H1 (cell line): ENCODE measurements around the gene MAPRE2. TPM values are rescaled to one million over a fixed set of nuclear protein-coding genes. Genes with fewer than 3 reads are reported as not detected.

Experiments used
- CTCF ChIA-PET: fragments of 300-600 bp; sonication (Branson Sonifier 250); formaldehyde crosslinking; loops from one replicate; lab custom pipeline; 2021; ENCODE audit not compliant: partially characterized antibody; lab: Charles Lee
- POLR2A ChIA-PET: fragments of 300-600 bp; sonication (Branson Sonifier 250); formaldehyde crosslinking; loops from one replicate; lab custom pipeline; 2021; ENCODE audit warnings: inconsistent platforms; ENCODE audit not compliant: partially characterized antibody; lab: Charles Lee
- DNase-seq, 2 experiments: peaks; one replicate each; pipeline versions ENCODE4 v3.0.0 to v3.0.0-alpha.2; 2010 to 2022; ENCODE audit warnings: low spot score in 2 of 2, low read depth in 1 of 2, mixed read lengths in 1 of 2
- FAIRE-seq: peaks from 2 replicates; lab custom pipeline; 2011; peaks lifted over from hg19 to GRCh38; lab: Jason Lieb, UNC
- H2AFZ ChIP-seq: 2 replicates; pipeline ENCODE4 v1.8.1; 2012; ENCODE audit warnings: low read length, inconsistent platforms
- H2AK5ac ChIP-seq: 2 replicates; pipeline ENCODE4 v1.6.1; 2013; ENCODE audit warnings: low read depth, low read length
- H2BK120ac ChIP-seq: replicated peaks from 2 replicates; pipeline ENCODE3; 2013; ENCODE audit warnings: low read depth, low read length, inconsistent platforms
- H2BK12ac ChIP-seq: 2 replicates; pipeline ENCODE4 v1.6.1; 2013; ENCODE audit warnings: low read depth, low read length
- H2BK15ac ChIP-seq: 2 replicates; pipeline ENCODE4 v1.6.1; 2013; ENCODE audit warnings: low read length
- H2BK20ac ChIP-seq: 2 replicates; pipeline ENCODE4 v1.6.1; 2013; ENCODE audit warnings: low read length
- H2BK5ac ChIP-seq: 2 replicates; pipeline ENCODE4 v1.6.1; 2013; ENCODE audit warnings: low read depth, low read length
- H3K14ac ChIP-seq: 2 replicates; pipeline ENCODE4 v1.6.1; 2013; ENCODE audit warnings: inconsistent platforms; ENCODE audit not compliant: insufficient read length
- H3K18ac ChIP-seq: 2 replicates; pipeline ENCODE4 v1.6.1; 2013; ENCODE audit warnings: low read length; ENCODE audit errors: extremely low read depth
- H3K23ac ChIP-seq: 2 replicates; pipeline ENCODE4 v1.6.1; 2013; ENCODE audit warnings: inconsistent platforms; ENCODE audit not compliant: insufficient read length
- H3K23me2 ChIP-seq: 2 replicates; pipeline ENCODE4 v1.6.1; 2013; ENCODE audit warnings: low read depth, low read length
- H3K27ac ChIP-seq: 2 replicates; pipeline ENCODE4 v1.6.1; 2011; ENCODE audit warnings: low read depth, low read length, inconsistent platforms
- H3K27me3 ChIP-seq, 4 experiments: replicated peaks in 1 of 4; 1 replicate in 1 of 4; 2 replicates in 3 of 4; pipeline versions ENCODE4 v1.6.1 to v1.8.1; 2011 to 2013; ENCODE audit warnings: low read length in 3 of 4, mild to moderate bottlenecking in 3 of 4, inconsistent platforms in 2 of 4, mixed read lengths in 2 of 4, moderate library complexity in 1 of 4; ENCODE audit not compliant: control insufficient read depth in 3 of 4, insufficient read depth in 3 of 4; ENCODE audit errors: extremely low read depth in 1 of 4
- H3K36me3 ChIP-seq, 4 experiments: 2 replicates each; pipeline versions ENCODE4 v1.6.1 to v1.8.1; 2011 to 2013; ENCODE audit warnings: mild to moderate bottlenecking in 4 of 4, low read length in 3 of 4, moderate library complexity in 2 of 4, control low read depth in 1 of 4, inconsistent platforms in 1 of 4; ENCODE audit not compliant: insufficient read depth in 4 of 4, control insufficient read depth in 2 of 4
- H3K4ac ChIP-seq: replicated peaks from 2 replicates; pipeline ENCODE3; 2013; ENCODE audit warnings: low read length, low read depth, mixed read lengths, inconsistent platforms; ENCODE audit not compliant: insufficient read length
- H3K4me1 ChIP-seq, 4 experiments: replicated peaks in 1 of 4; 1 replicate in 1 of 4; 2 replicates in 3 of 4; pipeline versions ENCODE4 v1.6.1 to v1.8.1; 2011 to 2013; ENCODE audit warnings: low read length in 3 of 4, inconsistent platforms in 2 of 4, mixed read lengths in 1 of 4; ENCODE audit not compliant: insufficient read depth in 4 of 4, control insufficient read depth in 3 of 4
- H3K4me2 ChIP-seq, 2 experiments: 2 replicates each; pipeline versions ENCODE4 v1.6.1 to v1.8.1; 2011 to 2013; ENCODE audit warnings: low read depth in 2 of 2, low read length in 2 of 2, control low read depth in 1 of 2, inconsistent platforms in 1 of 2, mild to moderate bottlenecking in 1 of 2; ENCODE audit not compliant: insufficient read depth in 1 of 2
- H3K4me3 ChIP-seq, 4 experiments: fragments of 200-600, 300-600 bp in 1 of 4; sonication (generic), shearing (Covaris generic), sonication (Bioruptor Twin) in 1 of 4; 2 replicates each; pipeline versions ENCODE4 v1.5.1 to v1.8.1; 2011 to 2016; ENCODE audit warnings: low read length in 4 of 4, low read depth in 3 of 4, control low read depth in 2 of 4, inconsistent platforms in 2 of 4, mild to moderate bottlenecking in 2 of 4, mixed read lengths in 1 of 4, moderate library complexity in 1 of 4; ENCODE audit not compliant: insufficient read depth in 2 of 4; ENCODE audit errors: extremely low read depth in 1 of 4
- H3K56ac ChIP-seq: replicated peaks from 2 replicates; pipeline ENCODE3; 2013; ENCODE audit warnings: low read depth, mild to moderate bottlenecking, mixed read lengths, low read length, inconsistent platforms; ENCODE audit not compliant: insufficient read length
- H3K79me1 ChIP-seq: 2 replicates; pipeline ENCODE4 v1.6.1; 2013; ENCODE audit warnings: low read depth, low read length, control low read depth
- H3K79me2 ChIP-seq, 2 experiments: 2 replicates each; pipeline versions ENCODE4 v1.6.1 to v1.8.1; 2012 to 2013; ENCODE audit warnings: low read length in 2 of 2, mild to moderate bottlenecking in 2 of 2, inconsistent platforms in 1 of 2; ENCODE audit not compliant: insufficient read depth in 2 of 2, control insufficient read depth in 1 of 2
- H3K9ac ChIP-seq, 4 experiments: replicated peaks in 1 of 4; 1 replicate in 1 of 4; 2 replicates in 3 of 4; pipeline versions ENCODE4 v1.6.1 to v1.8.1; 2011 to 2013; ENCODE audit warnings: low read depth in 3 of 4, low read length in 3 of 4, control low read depth in 2 of 4, mild to moderate bottlenecking in 2 of 4, moderate library complexity in 2 of 4, inconsistent platforms in 1 of 4; ENCODE audit errors: extremely low read depth in 1 of 4
- H3K9me3 ChIP-seq, 2 experiments: 2 replicates each; pipeline versions ENCODE4 v1.6.1 to v1.8.1; 2012 to 2013; ENCODE audit warnings: mild to moderate bottlenecking in 2 of 2, moderate library complexity in 2 of 2, control low read depth in 1 of 2, inconsistent platforms in 1 of 2, low read depth in 1 of 2, low read length in 1 of 2, mixed read lengths in 1 of 2; ENCODE audit not compliant: insufficient read depth in 2 of 2
- H4K20me1 ChIP-seq, 2 experiments: replicated peaks in 1 of 2; 2 replicates each; pipeline versions ENCODE3 to v1.8.1; 2011 to 2013; ENCODE audit warnings: inconsistent platforms in 2 of 2, low read length in 2 of 2, mild to moderate bottlenecking in 1 of 2; ENCODE audit not compliant: insufficient read depth in 2 of 2, control insufficient read depth in 1 of 2
- H4K5ac ChIP-seq: 2 replicates; pipeline ENCODE4 v1.6.1; 2013; ENCODE audit warnings: low read length, low read depth, mixed read lengths, inconsistent platforms; ENCODE audit not compliant: insufficient read length
- H4K8ac ChIP-seq: 2 replicates; pipeline ENCODE4 v1.8.0; 2013; ENCODE audit warnings: mild to moderate bottlenecking, moderate library complexity, low read length, inconsistent platforms; ENCODE audit not compliant: insufficient read depth; ENCODE audit errors: extremely low read depth
- H4K91ac ChIP-seq: replicated peaks from 2 replicates; pipeline ENCODE3; 2013; ENCODE audit warnings: low read length, mixed read lengths, inconsistent platforms; ENCODE audit not compliant: insufficient read length
- E2F6 ChIP-seq: IDR thresholded peaks from 2 replicates; pipeline ENCODE4 v1.6.1; 2012; ENCODE audit warnings: inconsistent platforms
- KDM1A ChIP-seq: fragments of 200-600, 300-600 bp; sonication (generic); IDR thresholded peaks from 2 replicates; pipeline ENCODE4 v1.7.1; 2016; ENCODE audit warnings: mild to moderate bottlenecking, low read length, borderline replicate concordance
- KDM5A ChIP-seq: fragments of 200-600 bp; IDR thresholded peaks from 2 replicates; pipeline ENCODE4 v1.7.1; 2012; ENCODE audit warnings: mild to moderate bottlenecking, low read length, inconsistent platforms, mixed read lengths
- NRF1 ChIP-seq: IDR thresholded peaks from 2 replicates; pipeline ENCODE4 v1.6.1; 2011; ENCODE audit warnings: mild to moderate bottlenecking, low read depth, low read length, improper control_type of control experiment
- SP2 ChIP-seq: IDR thresholded peaks from 2 replicates; pipeline ENCODE4 v1.6.1; 2012; ENCODE audit warnings: mild to moderate bottlenecking, low read length, inconsistent platforms
- WGBS, 2 experiments: shearing (Covaris generic) in 1 of 2; methylation state at CpG; one replicate each; pipeline versions ENCODE4 v1.1.6 to v1.1.7; 2013 to 2015; ENCODE audit warnings: low lambda C conversion rate in 2 of 2, mixed read lengths in 2 of 2, inconsistent platforms in 1 of 2, low coverage in 1 of 2, missing lambda C conversion rate in 1 of 2; ENCODE audit not compliant: insufficient replicate concordance in 2 of 2, insufficient coverage in 1 of 2, insufficient read length in 1 of 2; ENCODE audit errors: extremely low coverage in 1 of 2, missing lambda C conversion rate in 1 of 2; 5-methylcytosine and 5-hydroxymethylcytosine counted together
- polyA plus RNA-seq, 7 experiments: library from polyadenylated mRNA; depleted of rRNA in 3 of 7; stranded (reverse) in 5 of 7; unstranded in 2 of 7; fragments of >200 nt in 5 of 7; fragments of 200-250 nt in 2 of 7; gene quantifications; 1 replicate in 5 of 7; 2 replicates in 1 of 7; 4 replicates in 1 of 7; pipeline versions ENCODE4 v1.2.1 to v1.2.3, GENCODE V29; 2011 to 2013; ENCODE audit warnings: missing spikeins in 2 of 7, mixed read lengths in 2 of 7
- total RNA-seq: library from RNA; stranded (reverse); fragmentation: NEBNext Ultra II Directional; extraction: Animal tissue kit (Norgen Biotek cat#: 25700); gene quantifications from 2 replicates; pipeline ENCODE4 v1.2.1, GENCODE V29; 2021
- TF ChIP-seq, protein P1 (sequence below): IDR thresholded peaks from 2 replicates; pipeline ENCODE4 v1.6.1; 2011; ENCODE audit warnings: low read length, improper control_type of control experiment

Gene MAPRE2
- total and polyA plus RNA-seq, 2 of the 8 experiments (the other 6 are each of a cell fraction or from before 2014, with no cell fraction given), result 32.6 to 33.1 TPM

- H2BK20ac ChIP-seq, result no peak overlapping the region
- no peak overlapping the region for H2BK12ac ChIP-seq
- H3K4me3 ChIP-seq, result no peak overlapping the region
- no peak overlapping the region for H3K18ac ChIP-seq
- H3K4me2 ChIP-seq, result no peak overlapping the region
- H3K36me3 ChIP-seq, result no peaks in the 10 kb centered on the region
- no peak overlapping the region for H4K5ac ChIP-seq
- no peak overlapping the region for H4K91ac ChIP-seq
- H3K4me1 ChIP-seq, result peaks cover 0 to 6% (median 6%) of the 10 kb centered on the region in 4 experiments; a peak in 4 of 7 replicates
- H3K23me2 ChIP-seq, result no peaks in the 10 kb centered on the region; the same call in 1 of the 2 replicates
- no peak overlapping the region for H3K14ac ChIP-seq
- peaks cover 0 to 24% of the 10 kb centered on the region in 2 experiments; a peak in 2 of 4 replicates for H3K79me2 ChIP-seq
- no peaks in the 10 kb centered on the region for H3K27me3 ChIP-seq
- DNase-seq (no peak), FAIRE-seq (no peak)
- no peak overlapping the region for H4K8ac ChIP-seq
- no peak overlapping the region for H3K27ac ChIP-seq
- 73% methylated on average over 7 of the region's 7 CpGs; no CpG with 5 or more reads in 1 of the 2 experiments for WGBS, 2 experiments
- H3K9ac ChIP-seq, result no peak overlapping the region
- H2AK5ac ChIP-seq, result no peak overlapping the region
- no peaks in the 10 kb centered on the region for H4K20me1 ChIP-seq
- H3K9me3 ChIP-seq, result no peaks in the 10 kb centered on the region
- CTCF ChIA-PET, result interaction anchor here (1.6 kb wide), 1 partner anchor 63 kb away, joined by 4 read pairs; no protein-coding TSS in a partner anchor
- H3K23ac ChIP-seq, result no peak overlapping the region
- no peak overlapping the region for H2AFZ ChIP-seq
- H3K56ac ChIP-seq, result no peak overlapping the region
- no peak overlapping the region for H3K4ac ChIP-seq
- H2BK5ac ChIP-seq, result no peak overlapping the region
- H2BK120ac ChIP-seq, result no peak overlapping the region
- no peaks in the 10 kb centered on the region; the same call in 1 of the 2 replicates for H3K79me1 ChIP-seq
- POLR2A ChIA-PET, result interaction anchor here (1.1 kb wide), 1 partner anchor 15 kb away, joined by 3 read pairs; no protein-coding TSS in a partner anchor
- no peak overlapping the region for H2BK15ac ChIP-seq
- no peak for TF ChIP-seq KDM1A
- TF ChIP-seq NRF1, result no peak
- no peak for TF ChIP-seq E2F6
- no peak for TF ChIP-seq KDM5A
- TF ChIP-seq SP2, result no peak
- TF ChIP-seq, protein P1, sequence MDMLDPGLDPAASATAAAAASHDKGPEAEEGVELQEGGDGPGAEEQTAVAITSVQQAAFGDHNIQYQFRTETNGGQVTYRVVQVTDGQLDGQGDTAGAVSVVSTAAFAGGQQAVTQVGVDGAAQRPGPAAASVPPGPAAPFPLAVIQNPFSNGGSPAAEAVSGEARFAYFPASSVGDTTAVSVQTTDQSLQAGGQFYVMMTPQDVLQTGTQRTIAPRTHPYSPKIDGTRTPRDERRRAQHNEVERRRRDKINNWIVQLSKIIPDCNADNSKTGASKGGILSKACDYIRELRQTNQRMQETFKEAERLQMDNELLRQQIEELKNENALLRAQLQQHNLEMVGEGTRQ, result no peak
These were observed 20.6 kb downstream of the MAPRE2 start for GRCh38 chr18:35061804-35062203.
